Right ventricle myocardium superior (tissue), 1 donor: Measurements from ENCODE around the gene MEI4. TPM values are rescaled to one million over a fixed set of nuclear protein-coding genes. Genes with fewer than 3 reads are reported as not detected.

ENCODE experiments used
- ATAC-seq: fragments of 200-7000 bp; cut with Tn5 transposase; one replicate; pipeline ENCODE4 v1.9.1; 2020; ENCODE audit warnings: mild to moderate bottlenecking; ENCODE audit not compliant: poor library complexity
- DNase-seq: peaks from one replicate; pipeline ENCODE4 v3.0.0-alpha.2; 2020
- intact Hi-C: fragments of 100-400 bp; cut with DNase I; formaldehyde crosslinking; loops from one replicate; pipeline ENCODE4 v1.11.2; 2022
- total RNA-seq: library from RNA; stranded (reverse); fragmentation: NEBNext Ultra II Directional; extraction: Animal tissue kit (Norgen Biotek cat#: 25700); gene quantifications from one replicate; pipeline ENCODE4 v1.2.1, GENCODE V29; 2021
- donor health status: DM: no; HTN: yes; CAD: no; lungs with severe emphysema.

Gene MEI4
- total RNA-seq, 1 donor from 2014 or later, result 0.73 TPM

DNA sequence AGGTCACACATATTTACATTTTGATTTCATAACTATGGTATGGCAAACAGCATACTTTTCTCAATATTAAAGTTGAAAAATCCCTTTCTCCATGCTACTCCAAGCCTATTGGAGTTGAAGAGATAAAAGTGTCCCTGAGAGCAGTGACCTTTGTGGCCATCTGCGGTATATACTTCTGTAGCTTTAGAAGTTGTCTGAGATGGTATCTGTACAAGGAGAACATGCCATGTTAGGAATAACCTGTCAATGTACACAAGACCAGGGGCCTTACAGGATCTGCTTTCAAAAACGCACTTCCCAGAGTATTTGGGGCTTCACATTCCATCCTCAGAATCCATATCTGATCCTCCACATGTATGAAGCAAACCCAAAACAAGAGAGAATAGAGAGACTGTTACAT lies 226.7 kb downstream of the MEI4 start:
- intact Hi-C loops, result no loop called here
- ATAC-seq (no peak), DNase-seq (no peak)

DNA sequence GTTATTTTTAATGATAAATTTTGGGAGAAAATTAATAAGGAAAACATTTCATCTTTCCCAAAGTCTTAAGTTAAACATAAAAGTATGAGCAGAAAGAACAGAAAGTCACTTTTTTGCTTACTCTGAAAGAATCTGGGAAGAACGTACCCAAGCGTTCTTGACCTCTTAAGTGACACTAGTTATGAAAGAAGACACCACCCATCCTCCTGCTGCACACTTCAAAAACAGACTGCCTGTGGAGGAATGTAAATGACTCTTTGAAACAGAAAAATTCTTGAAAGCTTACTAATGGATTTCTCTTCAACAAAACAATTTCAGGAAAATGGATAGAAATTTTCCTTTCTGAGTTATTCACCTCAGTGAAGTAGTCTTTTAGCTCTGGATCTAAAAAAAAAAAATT lies 227.7 kb downstream of the MEI4 start:
- intact Hi-C loops, result no loop called here
- DNase-seq (no peak), ATAC-seq (no peak)

DNA sequence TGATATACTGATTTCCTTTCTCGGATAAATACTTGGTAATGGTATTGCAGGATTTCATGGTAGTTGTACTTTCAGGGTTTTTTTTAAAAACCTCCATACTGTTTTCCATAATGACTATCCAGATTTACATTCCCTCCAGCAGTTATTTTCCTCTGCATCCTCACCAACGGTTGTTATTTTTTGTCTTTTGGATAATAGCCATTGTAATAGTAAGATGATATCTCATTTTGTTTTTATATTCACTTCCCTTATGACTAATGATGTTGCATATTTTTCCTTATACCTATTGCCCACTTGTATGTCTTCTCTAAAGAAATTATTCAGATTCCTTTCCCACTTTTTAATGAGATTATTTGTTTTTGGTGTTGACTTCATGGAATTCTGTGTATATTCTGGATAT lies 231.0 kb downstream of the MEI4 start:
- ATAC-seq (no peak), DNase-seq (no peak)
- intact Hi-C loops, result no loop called here

DNA sequence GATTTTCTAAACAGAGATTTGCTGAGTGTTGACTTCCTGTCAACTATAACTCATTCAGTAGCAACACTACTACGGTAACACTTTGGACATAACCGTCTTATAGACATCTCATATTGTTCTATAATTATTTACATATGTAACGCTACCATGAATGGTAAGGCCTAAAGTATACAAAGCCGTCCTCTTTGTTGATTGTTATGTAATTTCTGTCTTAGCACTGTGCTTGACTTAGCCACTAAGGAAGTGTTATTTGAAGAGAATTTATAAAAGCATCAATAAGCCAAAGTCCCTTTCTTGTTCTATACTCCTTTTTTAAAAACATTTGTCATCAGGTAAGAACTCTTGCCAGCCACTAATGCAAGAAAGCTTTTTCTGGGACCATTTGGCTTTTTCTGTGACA lies 240.6 kb downstream of the MEI4 start:
- ATAC-seq (no peak), DNase-seq (no peak)
- intact Hi-C loops, result no loop called here

DNA sequence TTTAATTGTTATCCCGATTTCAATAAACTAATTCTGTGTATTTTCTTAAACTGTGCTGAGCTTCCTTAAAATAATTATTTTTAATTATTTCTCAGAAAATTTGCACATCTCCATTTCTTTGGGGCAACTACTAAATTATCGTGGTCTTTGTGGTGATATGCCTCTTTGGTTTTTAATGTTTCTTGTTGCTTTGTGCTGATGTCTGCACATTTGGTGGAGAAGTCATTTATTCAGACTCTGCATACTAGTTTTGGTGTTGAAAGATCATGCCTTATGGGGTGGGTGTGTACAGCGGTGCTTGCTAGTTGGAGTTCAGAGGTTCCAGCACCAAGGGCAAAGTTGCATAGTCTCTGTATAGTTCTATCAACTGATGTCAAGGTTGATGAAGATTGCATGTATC lies 253.2 kb downstream of the MEI4 start:
- DNase-seq, result no peak
- intact Hi-C loops, result no loop called here
- ATAC-seq, result no peak

DNA sequence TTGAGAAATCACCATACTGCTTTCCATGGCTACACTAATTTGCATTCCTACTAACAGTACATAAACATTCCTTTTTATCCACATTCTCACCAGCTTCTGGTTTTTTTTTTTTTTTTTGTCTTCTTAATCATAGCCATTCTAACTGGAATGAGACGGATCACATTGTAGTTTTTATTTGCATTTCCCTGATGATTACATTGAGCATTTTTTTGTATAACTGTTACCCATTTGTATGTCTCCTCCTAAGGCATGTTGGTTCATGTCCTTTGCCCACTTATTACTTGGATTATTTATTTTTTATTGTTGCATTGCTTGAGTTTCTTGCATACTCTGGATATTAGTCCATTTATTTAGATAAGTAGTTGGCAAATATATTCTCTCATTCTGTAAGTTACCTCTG lies 258.0 kb downstream of the MEI4 start:
- DNase-seq, result no peak
- no peak for ATAC-seq
- intact Hi-C loops, result no loop called here

DNA sequence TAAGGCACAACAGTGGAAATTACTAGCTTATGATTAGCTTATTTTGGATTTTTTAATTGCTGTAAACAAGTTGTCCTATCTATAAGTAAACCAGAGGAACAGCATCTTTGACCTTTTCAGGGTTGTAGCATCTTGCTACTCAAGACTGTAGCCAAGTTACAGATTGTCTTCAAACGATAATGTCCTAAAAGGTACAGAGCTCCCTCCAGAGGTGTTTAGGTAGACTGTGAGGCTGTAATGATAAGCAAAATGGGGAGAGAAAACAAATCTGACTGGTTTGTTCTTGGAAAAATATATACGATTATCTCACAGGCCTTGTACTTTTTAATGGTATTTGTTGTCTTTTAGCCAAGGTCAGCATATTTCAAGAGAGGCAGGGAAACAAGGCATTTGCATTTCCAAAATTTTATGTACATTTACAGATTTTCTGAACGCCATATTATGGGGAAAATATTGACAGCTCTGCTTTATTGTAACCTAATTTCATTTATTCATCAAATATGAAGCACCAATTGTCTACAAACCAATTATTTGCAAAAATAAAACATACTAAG lies 273.4 kb downstream of the MEI4 start:
- no peak for DNase-seq
- no peak for ATAC-seq
- intact Hi-C loops, result no loop called here

DNA sequence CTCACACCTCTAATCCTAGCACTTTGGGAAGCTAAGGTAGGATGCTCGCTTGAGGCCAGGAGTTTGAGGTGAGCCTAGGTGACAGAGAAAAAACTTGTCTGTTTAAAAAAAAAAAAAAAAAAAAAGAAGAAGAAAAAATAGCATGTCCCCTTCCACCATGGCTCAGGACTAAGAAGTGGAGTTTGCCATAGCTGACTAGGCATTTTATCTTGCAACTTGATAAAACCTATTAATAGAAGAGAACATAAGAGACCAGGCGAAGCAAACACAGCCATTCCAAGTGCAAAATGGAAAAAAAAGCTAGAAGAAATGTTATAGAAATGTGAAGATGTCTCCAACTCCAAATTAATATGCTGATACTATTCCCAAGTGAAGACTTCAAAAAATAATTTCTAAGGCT lies 277.5 kb downstream of the MEI4 start:
- intact Hi-C loops, result no loop called here
- DNase-seq (no peak), ATAC-seq (peak; percentile 65)

DNA sequence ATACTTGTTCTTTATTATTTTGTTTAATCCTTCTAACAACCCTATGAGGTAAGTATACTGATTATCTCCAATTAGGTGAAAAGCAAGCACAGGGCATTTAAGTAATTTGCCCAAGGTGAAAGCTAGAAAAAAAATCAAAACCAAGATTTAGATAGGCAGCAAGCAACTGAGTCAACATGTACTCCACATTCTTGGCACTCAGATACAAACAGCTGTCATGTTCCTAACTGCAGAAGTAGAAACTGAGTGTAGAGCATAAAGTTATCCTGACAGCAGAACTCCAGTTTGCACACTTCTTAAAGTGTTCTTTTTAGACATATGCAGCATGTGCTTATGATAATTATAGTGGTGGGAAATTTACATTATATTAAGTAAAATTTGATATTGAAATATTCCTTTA lies 278.1 kb downstream of the MEI4 start:
- intact Hi-C loops, result no loop called here
- ATAC-seq (peak; percentile 39), DNase-seq (no peak)

DNA sequence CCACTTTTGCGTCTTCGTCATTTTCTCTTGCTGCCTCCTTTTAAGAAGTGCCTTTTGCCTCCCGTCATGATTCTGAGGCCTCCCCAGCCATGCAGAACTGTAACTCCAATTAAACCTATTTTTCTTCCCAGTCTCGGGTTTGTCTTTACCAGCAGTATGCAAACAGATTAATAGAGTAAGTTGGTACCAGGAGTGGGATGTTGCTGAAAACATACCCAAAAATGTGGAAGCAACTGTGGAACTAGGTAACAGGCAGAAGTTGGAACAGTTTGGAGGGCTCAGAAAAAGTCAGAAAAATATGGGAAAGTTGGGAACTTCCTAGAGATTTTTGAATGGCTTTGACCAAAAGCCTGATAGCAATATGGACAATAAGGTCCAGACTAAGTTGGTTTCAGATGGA lies 309.2 kb downstream of the MEI4 start:
- ATAC-seq, result no peak
- intact Hi-C loops, result no loop called here
- DNase-seq, result no peak

DNA sequence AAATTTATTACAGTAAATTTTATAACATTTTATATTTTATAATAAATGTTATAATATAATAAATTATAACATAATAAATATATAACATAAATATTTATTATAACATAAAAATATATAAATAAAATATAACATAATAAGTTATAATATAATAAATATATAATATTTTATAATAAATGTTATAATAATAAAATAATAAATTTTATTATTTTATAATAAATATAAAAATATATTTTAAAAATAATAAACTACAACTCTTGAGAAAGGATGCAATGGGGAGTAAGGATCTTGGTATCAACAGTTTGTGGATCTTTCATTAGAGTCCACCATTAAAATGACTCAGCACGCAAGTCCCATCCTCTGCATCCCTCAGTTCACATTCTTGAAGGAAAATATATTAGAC lies 312.6 kb downstream of the MEI4 start:
- no peak for DNase-seq
- intact Hi-C loops, result no loop called here
- ATAC-seq, result no peak

DNA sequence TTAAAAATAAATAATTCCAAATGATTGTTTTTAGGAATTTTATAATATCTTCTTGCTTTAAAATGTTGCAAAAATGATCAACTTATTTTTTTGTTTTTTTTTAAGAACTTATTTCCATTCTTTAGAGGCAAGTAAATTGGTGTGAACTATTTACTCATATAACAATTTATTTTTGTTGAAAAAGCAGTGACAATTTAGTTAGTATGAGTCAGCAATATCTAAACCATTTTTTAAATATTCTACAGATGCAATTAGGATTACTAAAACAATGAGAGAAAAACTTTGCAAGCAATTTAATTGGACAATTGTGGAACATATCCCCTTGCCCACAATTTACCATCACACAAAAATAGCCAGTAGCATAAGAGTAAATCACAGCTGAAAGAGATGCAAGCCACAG lies 319.5 kb downstream of the MEI4 start:
- no peak for DNase-seq
- no peak for ATAC-seq
- intact Hi-C loops, result no loop called here

Other genes with a start within 250 kb of the MEI4 start
- gene HTR1B, start 189.5 kb upstream of the MEI4 start, total RNA-seq, result not detected